Measurements from ENCODE around the gene TRIM40.

- no peak for TF ChIP-seq POLR2A (IDR thresholded peaks at IDR 0.05)
- TF ChIP-seq, protein P1, sequence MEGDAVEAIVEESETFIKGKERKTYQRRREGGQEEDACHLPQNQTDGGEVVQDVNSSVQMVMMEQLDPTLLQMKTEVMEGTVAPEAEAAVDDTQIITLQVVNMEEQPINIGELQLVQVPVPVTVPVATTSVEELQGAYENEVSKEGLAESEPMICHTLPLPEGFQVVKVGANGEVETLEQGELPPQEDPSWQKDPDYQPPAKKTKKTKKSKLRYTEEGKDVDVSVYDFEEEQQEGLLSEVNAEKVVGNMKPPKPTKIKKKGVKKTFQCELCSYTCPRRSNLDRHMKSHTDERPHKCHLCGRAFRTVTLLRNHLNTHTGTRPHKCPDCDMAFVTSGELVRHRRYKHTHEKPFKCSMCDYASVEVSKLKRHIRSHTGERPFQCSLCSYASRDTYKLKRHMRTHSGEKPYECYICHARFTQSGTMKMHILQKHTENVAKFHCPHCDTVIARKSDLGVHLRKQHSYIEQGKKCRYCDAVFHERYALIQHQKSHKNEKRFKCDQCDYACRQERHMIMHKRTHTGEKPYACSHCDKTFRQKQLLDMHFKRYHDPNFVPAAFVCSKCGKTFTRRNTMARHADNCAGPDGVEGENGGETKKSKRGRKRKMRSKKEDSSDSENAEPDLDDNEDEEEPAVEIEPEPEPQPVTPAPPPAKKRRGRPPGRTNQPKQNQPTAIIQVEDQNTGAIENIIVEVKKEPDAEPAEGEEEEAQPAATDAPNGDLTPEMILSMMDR (IDR thresholded peaks at IDR 0.05), result no peak
These were observed 52.6 kb downstream of the TRIM40 start for GRCh38 chr6:30188541-30188940.
